Keratinocyte (primary cell): Measurements from ENCODE around the gene RPA1. TPM values are rescaled to one million over a fixed set of nuclear protein-coding genes. Genes with fewer than 3 reads are reported as not detected.
A peak's percentile ranks its signal among the peaks of the same experiment; 100 is the strongest.
"Not testable (repeated sequence)": the region's sequence is repeated elsewhere in the genome, so short reads cannot be mapped to it uniquely, and the experiment has no call there.

ENCODE experiments used
- DNase-seq: peaks from one replicate; pipeline ENCODE4 v3.0.0-alpha.2; 2011; ENCODE audit warnings: low read depth, missing footprints, low spot score
- FAIRE-seq: peaks from 2 replicates; lab custom pipeline; 2011; peaks lifted over from hg19 to GRCh38; lab: Jason Lieb, UNC
- H2AFZ ChIP-seq: 2 replicates; pipeline ENCODE4 v1.6.0; 2012; ENCODE audit warnings: low read length, control low read depth, inconsistent platforms; ENCODE audit not compliant: control insufficient read depth
- H3K27ac ChIP-seq: 2 replicates; pipeline ENCODE4 v1.5.1; 2011; ENCODE audit warnings: low read length; ENCODE audit not compliant: control insufficient read depth, insufficient read depth
- H3K27me3 ChIP-seq: 3 replicates; pipeline ENCODE4 v1.6.0; 2011; ENCODE audit warnings: low read length; ENCODE audit not compliant: control insufficient read depth, insufficient read depth; ENCODE audit errors: extremely low read depth
- H3K36me3 ChIP-seq, 2 experiments: 2 replicates in 1 of 2; 3 replicates in 1 of 2; pipeline ENCODE4 v1.5.1; 2011; ENCODE audit warnings: low read length in 2 of 2, mild to moderate bottlenecking in 1 of 2; ENCODE audit not compliant: control insufficient read depth in 2 of 2, insufficient read depth in 2 of 2; ENCODE audit errors: extremely low read depth in 1 of 2
- H3K4me1 ChIP-seq: 3 replicates; pipeline ENCODE4 v1.5.1; 2011; ENCODE audit warnings: low read length; ENCODE audit not compliant: control insufficient read depth, insufficient read depth; ENCODE audit errors: extremely low read depth
- H3K4me2 ChIP-seq: 3 replicates; pipeline ENCODE4 v1.6.0; 2011; ENCODE audit warnings: low read depth, low read length; ENCODE audit not compliant: control insufficient read depth, insufficient read depth; ENCODE audit errors: extremely low read depth
- H3K4me3 ChIP-seq, 3 experiments: fragments of 200-600 bp in 1 of 3; sonication (generic) in 1 of 3; 2 replicates in 2 of 3; 3 replicates in 1 of 3; pipeline ENCODE4 v1.5.1; 2011 to 2016; ENCODE audit warnings: low read length in 3 of 3, mild to moderate bottlenecking in 3 of 3, control low read depth in 2 of 3, inconsistent platforms in 1 of 3, low read depth in 1 of 3, mixed read lengths in 1 of 3, mixed run types in 1 of 3, moderate library complexity in 1 of 3; ENCODE audit not compliant: control insufficient read depth in 2 of 3, insufficient read depth in 2 of 3; ENCODE audit errors: extremely low read depth in 1 of 3
- H3K79me2 ChIP-seq: 2 replicates; pipeline ENCODE4 v1.6.0; 2012; ENCODE audit warnings: low read length; ENCODE audit not compliant: control insufficient read depth, insufficient read depth
- H3K9ac ChIP-seq: 3 replicates; pipeline ENCODE4 v1.6.0; 2011; ENCODE audit warnings: low read length; ENCODE audit not compliant: control insufficient read depth, insufficient read depth; ENCODE audit errors: extremely low read depth
- H3K9me1 ChIP-seq: 3 replicates; pipeline ENCODE4 v1.6.0; 2011; ENCODE audit warnings: low read length; ENCODE audit not compliant: control insufficient read depth, insufficient read depth; ENCODE audit errors: extremely low read depth
- H3K9me3 ChIP-seq: 2 replicates; pipeline ENCODE4 v1.5.1; 2012; ENCODE audit warnings: low read depth, low read length; ENCODE audit not compliant: control insufficient read depth
- H4K20me1 ChIP-seq: 3 replicates; pipeline ENCODE4 v1.6.0; 2011; ENCODE audit warnings: low read length; ENCODE audit not compliant: control insufficient read depth, insufficient read depth; ENCODE audit errors: extremely low read depth
- EZH2 ChIP-seq: IDR thresholded peaks from one replicate; pipeline ENCODE4 v1.6.1; 2012; ENCODE audit warnings: inconsistent platforms, mild to moderate bottlenecking, low read length, moderate library complexity
- dilution Hi-C: fragments of 300-500 bp; cut with MboI; formaldehyde crosslinking; loops from one replicate; pipeline ENCODE4 v1.7.0; 2020; ENCODE audit warnings: low sequenced_read_pairs; ENCODE audit not compliant: extremely low pct_ligation_motif_present
- polyA plus RNA-seq, 5 experiments: library from polyadenylated mRNA; depleted of rRNA in 3 of 5; stranded (reverse) in 3 of 5; stranded (forward) in 1 of 5; unstranded in 1 of 5; fragments of >200 nt; gene quantifications; 1 replicate in 1 of 5; 2 replicates in 3 of 5; 3 replicates in 1 of 5; pipeline versions ENCODE4 v1.2.1 to v1.2.3, GENCODE V29; 2011 to 2012; ENCODE audit warnings: missing spikeins in 2 of 5, low read depth in 1 of 5, low replicate concordance in 1 of 5
- TF ChIP-seq, protein P1 (sequence below), 3 experiments: IDR thresholded peaks in 1 of 3; conservative IDR thresholded peaks in 1 of 3; optimal IDR thresholded peaks in 1 of 3; 2 replicates in 2 of 3; 3 replicates in 1 of 3; pipeline versions ENCODE3 to v1.5.1; 2011; ENCODE audit warnings: low read length in 3 of 3, mild to moderate bottlenecking in 3 of 3, moderate library complexity in 2 of 3, control low read depth in 1 of 3, inconsistent platforms in 1 of 3; ENCODE audit not compliant: insufficient read depth in 2 of 3; ENCODE audit errors: extremely low read depth in 1 of 3

Gene RPA1
- polyA plus RNA-seq, 1 donor (not counting 4 experiments of a cell fraction or from before 2014, with no cell fraction given), result 74.9 TPM

DNA sequence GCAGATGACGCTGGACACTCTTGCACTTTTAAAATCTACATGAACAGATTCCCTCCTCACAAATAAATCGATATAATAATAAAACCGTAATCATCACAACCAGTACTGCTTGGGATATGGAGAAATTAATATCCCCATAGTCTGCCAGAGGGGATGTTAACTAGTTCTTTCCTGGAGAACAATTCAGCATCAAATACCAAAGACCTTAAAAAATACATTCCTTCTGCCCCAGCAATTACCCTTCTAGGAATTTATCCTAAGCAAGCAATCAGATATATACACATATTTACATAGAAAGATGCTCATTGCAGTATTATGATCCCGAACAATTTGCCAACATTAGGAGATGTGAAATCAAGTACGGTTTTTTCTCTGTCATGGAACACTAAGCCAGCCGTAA is 21.9 kb upstream of the RPA1 start:
- dilution Hi-C loops, result no loop called here
- no peaks in the 10 kb centered on the region for H3K9me3 ChIP-seq
- DNase-seq (no peak), FAIRE-seq (no peak)
- H3K9me1 ChIP-seq, result no peaks in the 10 kb centered on the region
- no peaks in the 10 kb centered on the region for H3K4me1 ChIP-seq
- peaks cover 9 to 12% of the 10 kb centered on the region in 2 experiments for H3K36me3 ChIP-seq
- no peak overlapping the region for H3K4me2 ChIP-seq
- H4K20me1 ChIP-seq, result no peaks in the 10 kb centered on the region
- no peak overlapping the region for H2AFZ ChIP-seq
- H3K27me3 ChIP-seq, result no peaks in the 10 kb centered on the region
- peaks cover 2% of the 10 kb centered on the region for H3K79me2 ChIP-seq
- no peak overlapping the region for H3K27ac ChIP-seq
- H3K9ac ChIP-seq, result no peak overlapping the region
- TF ChIP-seq EZH2, result no peak
- TF ChIP-seq, protein P1, sequence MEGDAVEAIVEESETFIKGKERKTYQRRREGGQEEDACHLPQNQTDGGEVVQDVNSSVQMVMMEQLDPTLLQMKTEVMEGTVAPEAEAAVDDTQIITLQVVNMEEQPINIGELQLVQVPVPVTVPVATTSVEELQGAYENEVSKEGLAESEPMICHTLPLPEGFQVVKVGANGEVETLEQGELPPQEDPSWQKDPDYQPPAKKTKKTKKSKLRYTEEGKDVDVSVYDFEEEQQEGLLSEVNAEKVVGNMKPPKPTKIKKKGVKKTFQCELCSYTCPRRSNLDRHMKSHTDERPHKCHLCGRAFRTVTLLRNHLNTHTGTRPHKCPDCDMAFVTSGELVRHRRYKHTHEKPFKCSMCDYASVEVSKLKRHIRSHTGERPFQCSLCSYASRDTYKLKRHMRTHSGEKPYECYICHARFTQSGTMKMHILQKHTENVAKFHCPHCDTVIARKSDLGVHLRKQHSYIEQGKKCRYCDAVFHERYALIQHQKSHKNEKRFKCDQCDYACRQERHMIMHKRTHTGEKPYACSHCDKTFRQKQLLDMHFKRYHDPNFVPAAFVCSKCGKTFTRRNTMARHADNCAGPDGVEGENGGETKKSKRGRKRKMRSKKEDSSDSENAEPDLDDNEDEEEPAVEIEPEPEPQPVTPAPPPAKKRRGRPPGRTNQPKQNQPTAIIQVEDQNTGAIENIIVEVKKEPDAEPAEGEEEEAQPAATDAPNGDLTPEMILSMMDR (optimal IDR thresholded peaks at IDR 0.05 in 1 of 3, IDR thresholded peaks at IDR 0.05 in 1 of 3, conservative IDR thresholded peaks at IDR 0.05 in 1 of 3; ENCODE audit: extremely low read depth in 1 of 3, insufficient read depth in 2 of 3, low read length in 3 of 3), result no peak
- H3K4me3 ChIP-seq, result no peak overlapping the region

DNA sequence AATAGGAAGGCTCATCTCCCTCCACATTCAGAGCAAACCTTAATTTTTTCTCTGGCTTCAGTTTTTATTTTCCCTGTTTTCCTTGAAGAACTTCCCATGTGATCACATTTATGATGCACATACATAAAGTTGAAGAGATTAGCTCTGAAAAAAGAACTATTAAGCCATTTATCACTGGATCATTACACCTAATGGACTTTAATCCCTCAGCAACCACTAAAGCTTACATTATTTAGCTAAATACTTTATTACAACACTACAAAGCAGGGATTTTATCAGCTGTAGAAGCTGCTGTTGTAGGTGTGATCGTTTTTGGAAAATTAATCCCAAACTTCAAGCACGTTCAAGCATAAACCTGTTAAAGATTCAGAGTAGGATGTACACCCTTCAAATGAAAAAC is 21.2 kb upstream of the RPA1 start:
- DNase-seq (no peak), FAIRE-seq (peak; percentile 17)
- no peak overlapping the region for H3K4me3 ChIP-seq
- peaks cover 2% of the 10 kb centered on the region for H3K79me2 ChIP-seq
- peaks cover 9 to 12% of the 10 kb centered on the region in 2 experiments for H3K36me3 ChIP-seq
- H3K4me2 ChIP-seq, result no peak overlapping the region
- no peaks in the 10 kb centered on the region for H3K4me1 ChIP-seq
- H2AFZ ChIP-seq, result no peak overlapping the region
- no peak overlapping the region for H3K27ac ChIP-seq
- no peak overlapping the region for H3K9ac ChIP-seq
- H4K20me1 ChIP-seq, result no peaks in the 10 kb centered on the region
- no peaks in the 10 kb centered on the region for H3K9me1 ChIP-seq
- TF ChIP-seq, protein P1 (optimal IDR thresholded peaks at IDR 0.05 in 1 of 3, IDR thresholded peaks at IDR 0.05 in 1 of 3, conservative IDR thresholded peaks at IDR 0.05 in 1 of 3; ENCODE audit: extremely low read depth in 1 of 3, insufficient read depth in 2 of 3, low read length in 3 of 3), result no peak
- no peak for TF ChIP-seq EZH2
- dilution Hi-C loops, result no loop called here
- no peaks in the 10 kb centered on the region for H3K27me3 ChIP-seq
- no peaks in the 10 kb centered on the region for H3K9me3 ChIP-seq

DNA sequence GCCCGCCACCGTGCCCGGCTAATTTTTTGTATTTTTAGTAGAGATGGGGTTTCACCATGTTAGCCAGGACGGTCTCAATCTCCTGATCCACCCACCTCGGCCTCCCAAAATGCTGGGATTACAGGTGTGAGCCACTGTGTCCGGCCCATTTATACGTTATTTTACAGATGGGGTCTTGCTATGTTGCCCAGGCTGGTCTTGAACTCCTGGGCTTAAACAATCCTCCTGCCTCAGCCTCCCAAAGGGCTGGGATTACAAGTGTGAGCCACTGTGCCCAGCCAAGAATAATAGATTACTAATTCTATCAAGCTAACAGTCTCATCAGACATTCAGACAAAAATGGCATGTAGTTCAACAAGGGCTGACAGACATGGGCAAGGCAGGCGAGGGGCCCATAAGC is 20.0 kb upstream of the RPA1 start:
- H3K79me2 ChIP-seq, dilution Hi-C loops, H3K36me3 ChIP-seq, H2AFZ ChIP-seq, H3K9me3 ChIP-seq, H3K27me3 ChIP-seq, FAIRE-seq, H3K4me1 ChIP-seq, DNase-seq, H3K27ac ChIP-seq, H3K4me3 ChIP-seq, H3K9ac ChIP-seq, H4K20me1 ChIP-seq, H3K4me2 ChIP-seq, H3K9me1 ChIP-seq: not testable (repeated sequence)
